GM12872 (cell line): ENCODE results near the gene FAM83G.

Experiments used
- CTCF ChIP-seq: IDR thresholded peaks from 3 replicates; pipeline ENCODE4 v1.5.1; 2011; ENCODE audit warnings: low read depth, mild to moderate bottlenecking, low read length, moderate library complexity; ENCODE audit not compliant: insufficient read depth

The FAM83G gene

DNA sequence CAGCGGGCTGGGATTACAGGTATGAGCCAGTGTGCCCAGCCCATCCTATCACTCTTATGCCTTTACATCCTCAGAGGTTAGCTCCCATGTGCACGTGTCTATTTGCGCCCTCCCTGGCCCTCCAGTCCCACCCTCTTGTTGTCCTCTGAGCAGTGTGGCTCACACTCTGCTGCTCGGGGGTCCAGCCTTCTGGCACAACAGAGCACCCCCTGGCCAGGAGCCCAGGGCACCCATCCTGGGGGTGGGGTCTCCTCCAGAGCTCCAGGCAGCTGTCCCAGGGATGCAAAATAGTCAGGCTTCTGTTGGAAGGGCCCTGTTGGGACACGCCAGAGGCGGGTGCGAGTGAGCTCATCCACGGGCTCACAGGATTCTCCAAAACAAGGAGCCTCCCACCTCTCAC is 11.7 kb upstream of the FAM83G start:
- TF ChIP-seq CTCF: no peak

DNA sequence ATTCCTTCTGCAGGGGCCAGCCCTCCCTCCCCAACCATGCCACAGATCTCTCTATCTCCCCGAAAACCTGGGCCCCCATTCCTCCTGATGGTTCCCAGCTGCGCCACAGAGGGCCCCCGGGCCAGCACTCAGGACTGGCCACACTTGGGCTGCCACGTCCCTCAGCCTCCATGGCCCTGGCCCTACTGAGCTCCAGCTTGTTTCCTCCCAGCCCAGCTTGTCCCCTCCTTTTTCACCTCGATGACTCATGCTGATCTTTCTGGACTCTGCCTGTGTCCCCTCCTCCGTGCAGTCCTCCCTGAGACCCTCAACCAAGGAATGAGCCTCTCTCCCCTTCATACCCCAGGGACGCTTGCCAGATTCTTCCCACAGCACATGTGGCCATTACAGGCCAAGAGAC is 10.9 kb upstream of the FAM83G start:
- TF ChIP-seq CTCF: no peak

DNA sequence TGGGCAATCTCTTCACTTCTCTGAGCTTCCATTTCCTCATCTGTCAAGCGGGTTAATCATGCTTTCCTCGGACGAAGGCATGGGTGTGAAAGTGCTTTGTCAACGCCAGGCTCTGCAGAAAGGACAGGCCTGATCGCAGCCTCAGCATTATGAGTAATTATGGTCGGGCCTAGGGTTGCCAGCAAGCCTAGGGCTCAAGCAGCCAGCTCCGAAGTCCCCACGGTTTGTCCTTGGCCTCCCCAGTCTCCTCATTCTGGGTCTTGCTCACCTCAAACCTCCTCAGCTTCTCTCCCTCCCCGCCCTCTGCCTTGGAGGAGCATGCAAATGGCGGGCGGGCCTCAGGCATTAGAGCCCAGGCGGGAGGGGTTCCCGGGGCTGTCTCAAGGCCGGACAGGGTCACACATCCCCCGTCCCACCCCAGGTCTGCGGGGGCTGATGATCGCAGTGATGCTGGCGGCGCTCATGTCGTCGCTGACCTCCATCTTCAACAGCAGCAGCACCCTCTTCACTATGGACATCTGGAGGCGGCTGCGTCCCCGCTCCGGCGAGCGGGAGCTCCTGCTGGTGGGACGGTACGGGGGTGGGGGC is 10.2 kb upstream of the FAM83G start:
- TF ChIP-seq CTCF: no peak

- no peak for TF ChIP-seq CTCF
Observed at GRCh38 chr17:19013806-19014627, 9.5 kb upstream of the FAM83G start.

GRCh38 chr17:19013226-19013625 is 8.7 kb upstream of the FAM83G start:
- TF ChIP-seq CTCF: no peak

- no peak for TF ChIP-seq CTCF
Observed at GRCh38 chr17:19012171-19013080, 7.9 kb upstream of the FAM83G start.

DNA sequence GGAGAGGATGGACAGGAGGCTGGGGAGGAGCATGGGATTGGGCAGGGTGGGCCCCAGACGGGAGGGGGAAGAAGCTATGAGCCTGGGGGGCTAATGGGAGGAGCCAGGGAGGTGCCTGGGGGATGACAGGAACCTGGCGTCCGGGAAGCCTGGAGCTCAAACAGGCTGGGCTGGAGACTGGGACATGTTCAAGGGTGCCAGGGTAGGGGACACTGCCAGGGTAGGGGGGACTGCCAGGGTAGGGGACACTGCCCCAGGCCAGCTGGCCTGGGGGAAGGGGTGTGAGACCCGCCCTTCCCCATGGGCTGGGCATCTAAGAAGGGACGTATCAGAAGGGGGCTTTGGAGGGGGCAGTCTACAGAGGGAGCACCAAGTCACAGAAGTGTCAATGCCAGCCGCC is 7.0 kb upstream of the FAM83G start:
- TF ChIP-seq CTCF: no peak
